HL-60/S4 treated with phorbol 12-myristate 13-acetate at 8.2 ng/mL for 4 days and 3 days (cell line): ENCODE data around the gene LGALS9.

ENCODE experiments used
- in situ Hi-C: fragments of 300-500 bp; cut with MboI; formaldehyde crosslinking; loops from 2 replicates; pipeline ENCODE4 v1.15.0; 2022; ENCODE audit warnings: low sequenced_read_pairs

The LGALS9 gene

GRCh38 chr17:27630607-27631410 lies at the start of gene LGALS9:
LGALS9 (plus strand) TSS chr17:27631188; CDS start chr17:27631266, 78 bp downstream.
- in situ Hi-C loops: no loop called here

- in situ Hi-C loops: loop anchor here (10.0 kb wide), 3 partner anchors 48 to 228 kb away; no protein-coding TSS in a partner anchor
Measured at GRCh38 chr17:27582696-27583095, 48.3 kb upstream of the LGALS9 start.

DNA sequence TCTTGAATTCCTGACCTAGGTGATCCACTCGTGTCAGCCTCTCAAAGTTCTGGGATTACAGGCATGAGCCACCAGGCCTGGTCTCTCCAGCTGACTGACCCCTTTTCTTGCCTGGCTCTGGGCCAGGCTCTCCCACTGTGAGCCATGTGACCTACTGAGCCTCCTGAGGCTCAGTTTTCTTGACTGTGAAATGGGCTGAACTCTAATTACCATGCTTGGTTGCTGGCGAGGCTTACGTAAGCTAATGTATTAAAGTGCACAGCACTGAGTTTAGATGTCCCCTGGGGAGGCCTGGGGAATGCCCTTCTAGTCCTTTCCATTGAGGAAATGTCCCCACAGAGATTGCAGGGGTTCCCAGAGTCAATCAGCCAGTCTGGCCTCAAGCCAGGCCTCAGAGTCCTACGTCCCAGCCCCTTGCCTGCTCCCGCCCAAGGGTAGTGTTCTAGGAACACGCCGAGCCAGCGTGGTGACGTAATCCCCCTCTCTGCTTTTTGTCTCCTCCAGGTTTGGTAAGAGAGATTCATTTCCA lies 45.8 kb upstream of the LGALS9 start:
- in situ Hi-C loops: loop anchor here (10.0 kb wide), 3 partner anchors 50 to 230 kb away; no protein-coding TSS in a partner anchor

GRCh38 chr17:27585792-27586191 lies 45.2 kb upstream of the LGALS9 start:
- in situ Hi-C loops: loop anchor here (10.0 kb wide), 3 partner anchors 51 to 231 kb away; no protein-coding TSS in a partner anchor

DNA sequence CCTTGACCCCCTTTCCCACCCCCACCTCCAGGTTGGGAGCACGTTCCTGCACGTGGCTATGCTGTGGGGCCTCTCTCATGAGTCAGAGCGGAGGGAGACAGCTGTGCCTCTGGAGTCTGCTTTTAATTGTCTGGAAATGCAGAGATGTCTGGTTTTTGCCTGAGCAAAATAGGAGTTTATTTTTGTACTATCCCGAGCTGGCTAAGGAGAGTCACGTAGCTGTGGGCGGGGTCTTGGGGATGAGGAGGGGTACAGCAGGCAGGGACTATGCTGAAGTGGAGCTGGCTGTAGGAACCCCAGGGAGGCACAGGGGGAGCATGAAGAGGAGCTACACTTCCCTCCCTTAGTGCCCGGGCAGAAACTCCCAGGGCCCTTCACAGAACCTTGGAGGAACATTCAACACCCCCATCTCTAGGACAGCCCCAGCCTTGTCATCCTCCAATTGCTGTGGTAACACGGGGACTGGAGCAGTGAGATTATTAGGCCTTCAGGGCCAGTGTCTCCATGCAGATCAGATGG lies 44.7 kb upstream of the LGALS9 start:
- in situ Hi-C loops: loop anchor here (10.0 kb wide), 3 partner anchors 51 to 231 kb away; no protein-coding TSS in a partner anchor

- in situ Hi-C loops: loop anchor here (10.0 kb wide), 3 partner anchors 54 to 234 kb away; no protein-coding TSS in a partner anchor
Measured at GRCh38 chr17:27588354-27588753, 42.6 kb upstream of the LGALS9 start.

DNA sequence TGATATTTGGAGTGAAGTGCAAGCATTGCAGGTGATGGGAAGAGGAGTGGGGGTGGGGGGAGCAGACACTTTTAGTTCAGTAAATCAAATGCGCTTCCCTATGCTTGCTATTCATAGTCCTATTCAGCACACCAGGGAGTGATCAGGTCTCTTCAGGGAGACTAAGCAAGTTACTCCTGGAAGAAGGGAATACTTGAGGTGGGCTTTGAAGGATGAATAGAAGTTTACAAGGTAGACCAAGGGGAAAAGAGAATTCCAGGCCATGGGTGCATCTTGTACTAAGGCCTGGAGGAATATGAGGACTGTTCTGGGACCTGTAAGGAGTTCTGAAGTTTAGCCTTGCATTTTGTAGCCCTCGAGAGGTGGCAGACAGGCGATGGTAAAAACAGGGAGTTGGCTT lies 40.1 kb upstream of the LGALS9 start:
- in situ Hi-C loops: no loop called here

- in situ Hi-C loops: no loop called here
Measured at GRCh38 chr17:27591986-27592385, 39.0 kb upstream of the LGALS9 start.

DNA sequence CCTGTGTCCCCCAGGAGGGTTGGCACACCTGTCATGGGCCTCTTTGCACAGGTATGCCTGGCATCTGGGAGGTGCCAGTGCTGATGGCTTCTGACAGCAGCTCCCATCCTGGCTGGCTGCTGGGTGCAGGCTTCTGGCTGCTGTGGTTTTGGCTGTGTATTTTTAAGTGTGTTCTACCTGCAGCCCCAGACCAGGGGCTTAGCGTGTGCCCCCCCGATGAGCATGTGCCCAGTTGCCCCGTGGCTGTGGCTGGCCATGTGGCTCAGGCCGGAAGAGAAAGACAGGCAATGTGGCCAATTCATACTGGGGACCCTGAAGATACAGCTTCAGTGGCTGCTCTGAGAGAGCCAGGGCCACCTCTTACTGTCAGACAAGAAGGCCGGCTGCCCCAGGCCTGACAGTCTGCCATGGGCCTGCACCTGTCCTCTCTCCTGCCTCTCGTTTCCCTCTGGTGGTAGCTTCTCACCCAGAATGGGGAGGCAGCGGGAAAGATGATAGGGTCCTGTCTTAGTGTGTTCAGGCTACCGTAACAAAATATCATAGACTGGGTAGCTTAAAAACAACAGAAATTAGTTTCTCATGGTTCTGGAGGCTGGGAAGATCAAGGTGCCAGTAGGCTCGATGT lies 37.6 kb upstream of the LGALS9 start:
- in situ Hi-C loops: no loop called here

- in situ Hi-C loops: no loop called here
Measured at GRCh38 chr17:27593857-27594255, 37.1 kb upstream of the LGALS9 start.

- in situ Hi-C loops: no loop called here
Measured at GRCh38 chr17:27595208-27595607, 35.8 kb upstream of the LGALS9 start.

DNA sequence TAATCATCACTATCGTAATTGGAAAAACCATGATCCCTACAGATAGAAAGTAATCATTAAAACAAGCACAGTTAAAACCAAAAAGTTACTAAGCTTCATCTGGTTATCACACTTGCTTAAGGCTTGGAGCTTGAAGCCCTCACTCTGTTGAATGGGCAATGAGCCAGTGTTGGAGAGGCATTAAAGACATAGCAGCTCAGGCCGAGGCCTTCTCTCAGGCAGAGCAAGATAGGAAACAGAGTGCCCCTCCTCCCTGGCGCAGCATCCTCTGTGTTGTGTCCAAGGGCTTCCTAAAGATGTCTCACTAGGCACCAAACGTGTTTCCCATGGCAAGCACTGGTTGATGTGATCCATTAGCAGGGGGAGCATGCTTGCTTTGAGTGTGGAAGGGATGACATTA lies 34.9 kb upstream of the LGALS9 start:
- in situ Hi-C loops: no loop called here

- in situ Hi-C loops: no loop called here
Measured at GRCh38 chr17:27596566-27597187, 34.3 kb upstream of the LGALS9 start.

- in situ Hi-C loops: no loop called here
Measured at GRCh38 chr17:27597188-27597580, 33.8 kb upstream of the LGALS9 start.

DNA sequence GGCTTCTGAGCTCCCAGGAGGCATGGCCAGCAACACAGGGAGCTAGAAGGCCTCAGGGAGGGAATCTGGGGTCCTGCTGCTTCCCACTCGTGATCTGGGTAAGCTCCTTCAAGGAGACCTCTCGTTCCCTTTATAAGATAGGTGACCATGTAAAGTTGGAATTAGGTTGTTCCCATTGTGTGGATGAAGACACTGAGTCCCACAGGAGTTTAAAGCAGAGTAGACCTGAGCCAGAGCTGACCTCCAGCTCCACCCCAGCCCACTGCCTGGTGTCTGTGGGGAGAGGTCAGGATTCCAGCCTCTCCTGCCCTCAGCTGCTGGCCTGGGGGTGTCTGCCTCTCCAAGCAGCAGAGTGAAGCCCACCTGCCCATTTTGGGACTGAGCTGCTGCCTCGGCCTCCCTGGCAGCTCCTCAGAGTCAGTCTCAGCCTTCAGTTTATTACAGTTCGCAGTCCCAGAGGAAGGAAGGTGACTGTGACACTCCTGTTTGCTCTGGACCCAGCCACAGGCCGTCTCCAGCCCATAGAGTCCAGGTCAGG lies 33.1 kb upstream of the LGALS9 start:
- in situ Hi-C loops: no loop called here

DNA sequence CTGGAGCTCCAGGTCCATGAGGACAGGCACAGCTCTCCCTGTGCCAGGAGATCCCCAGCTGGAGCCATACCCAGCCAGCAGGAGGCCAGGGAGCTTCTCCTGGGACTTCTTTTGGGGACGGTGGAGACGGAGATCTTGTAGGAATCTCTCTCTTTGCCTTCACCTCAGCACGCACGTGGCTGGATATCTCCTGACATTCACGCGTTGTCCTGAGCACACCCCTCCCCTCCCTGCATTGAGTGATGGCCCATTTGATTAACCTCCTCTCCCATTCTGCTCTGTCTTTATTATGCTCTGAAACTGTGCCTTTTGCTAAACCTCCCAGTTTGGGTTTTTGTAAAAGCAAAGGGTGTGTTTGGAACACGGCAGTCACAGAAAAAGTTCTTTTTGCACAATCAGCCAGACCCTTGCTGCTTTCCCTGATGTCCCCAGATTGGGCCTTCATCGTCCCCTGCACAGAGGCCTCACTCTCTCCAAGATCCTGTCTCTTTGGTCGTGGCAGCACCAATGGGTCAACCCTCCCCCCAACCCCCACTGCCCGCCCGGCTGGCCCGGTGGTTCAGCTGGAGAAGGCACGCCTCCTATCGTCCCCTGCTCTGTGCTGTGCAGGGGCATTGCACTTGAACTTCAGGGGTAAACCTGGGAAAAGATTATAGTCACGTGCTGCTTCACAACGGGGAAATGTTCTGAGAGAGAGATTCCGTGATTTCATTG lies 32.5 kb upstream of the LGALS9 start:
- in situ Hi-C loops: no loop called here

GRCh38 chr17:27600471-27600870 lies 30.5 kb upstream of the LGALS9 start:
- in situ Hi-C loops: loop anchor here (10.0 to 25.0 kb wide), 2 partner anchors 54 to 363 kb away; no protein-coding TSS in a partner anchor

- in situ Hi-C loops: loop anchor here (10.0 to 25.0 kb wide), 2 partner anchors 53 to 364 kb away; no protein-coding TSS in a partner anchor
Measured at GRCh38 chr17:27601069-27601974, 29.7 kb upstream of the LGALS9 start.

DNA sequence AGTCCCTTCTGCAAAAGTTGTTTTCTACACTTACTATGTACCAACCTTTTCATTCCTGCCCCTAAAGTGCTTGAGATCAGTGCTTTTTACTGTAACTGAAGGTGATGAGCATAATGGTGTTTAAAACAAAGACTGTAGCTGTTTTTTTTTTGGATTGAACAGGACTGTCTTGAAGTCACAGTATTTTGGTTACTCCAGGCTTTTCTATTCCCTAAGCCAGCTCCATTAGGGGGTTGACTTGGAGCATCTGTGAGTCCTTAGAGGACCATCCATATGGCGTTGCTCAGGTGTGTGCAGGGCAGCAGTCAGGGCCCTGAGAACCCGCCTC lies 29.0 kb upstream of the LGALS9 start:
- in situ Hi-C loops: loop anchor here (10.0 to 25.0 kb wide), 2 partner anchors 53 to 365 kb away; no protein-coding TSS in a partner anchor
